HG02938 (cell line): Measurements from ENCODE around the gene IGHMBP2.
"Not testable (repeated sequence)": the region's sequence is repeated elsewhere in the genome, so short reads cannot be mapped to it uniquely, and the experiment has no call there.

Experiments used
- ATAC-seq: cut with Tn5 transposase; IDR thresholded peaks from one replicate; pipeline ENCODE4 v1.9.1; 2021; ENCODE audit warnings: mild to moderate bottlenecking, moderate library complexity; ENCODE audit not compliant: unreplicated experiment

The IGHMBP2 gene

GRCh38 chr11:68903288-68904247, at the start of gene IGHMBP2, which contains the start of gene MRPL21:
IGHMBP2 (plus strand) TSS chr11:68903891; CDS start chr11:68903953, 62 bp downstream.
MRPL21 (minus strand) TSS chr11:68903832; CDS start chr11:68903810, 22 bp downstream.
- ATAC-seq: peak; percentile 82

- ATAC-seq: no peak
Observed at GRCh38 chr11:68854273-68854958, 49.3 kb upstream of the IGHMBP2 start.

- ATAC-seq: no peak
Observed at GRCh38 chr11:68855205-68855981, 48.3 kb upstream of the IGHMBP2 start.

- not testable (repeated sequence) for ATAC-seq
Observed at GRCh38 chr11:68856425-68857030, 47.2 kb upstream of the IGHMBP2 start.

GRCh38 chr11:68857037-68857586, 46.6 kb upstream of the IGHMBP2 start:
- ATAC-seq: no peak

GRCh38 chr11:68859123-68859522, 44.6 kb upstream of the IGHMBP2 start:
- ATAC-seq: no peak

- no peak for ATAC-seq
Observed at GRCh38 chr11:68862421-68862820, 41.3 kb upstream of the IGHMBP2 start.

- no peak for ATAC-seq
Observed at GRCh38 chr11:68863553-68864265, 40.0 kb upstream of the IGHMBP2 start.

- ATAC-seq: no peak
Observed at GRCh38 chr11:68865241-68865640, 38.5 kb upstream of the IGHMBP2 start.

GRCh38 chr11:68867066-68867465, 36.6 kb upstream of the IGHMBP2 start:
- ATAC-seq: no peak

- ATAC-seq: no peak
Observed at GRCh38 chr11:68868221-68868835, 35.4 kb upstream of the IGHMBP2 start.

- no peak for ATAC-seq
Observed at GRCh38 chr11:68870470-68870869, 33.2 kb upstream of the IGHMBP2 start.

- no peak for ATAC-seq
Observed at GRCh38 chr11:68872216-68873003, 31.3 kb upstream of the IGHMBP2 start.

- ATAC-seq: no peak
Observed at GRCh38 chr11:68878022-68878421, 25.7 kb upstream of the IGHMBP2 start.

- no peak for ATAC-seq
Observed at GRCh38 chr11:68880851-68881250, 22.8 kb upstream of the IGHMBP2 start.

- ATAC-seq: no peak
Observed at GRCh38 chr11:68881320-68881719, 22.4 kb upstream of the IGHMBP2 start.

- ATAC-seq: no peak
Observed at GRCh38 chr11:68882391-68882790, 21.3 kb upstream of the IGHMBP2 start.

- not testable (repeated sequence) for ATAC-seq
Observed at GRCh38 chr11:68884827-68885226, 18.9 kb upstream of the IGHMBP2 start.
